Stimulated activated CD8-positive, alpha-beta memory T cell treated with anti-CD3 and anti-CD28 coated beads, Interleukin-12 subunit alpha, Interleukin-12 subunit beta, amount 100 ng/mL, for 4 hours (primary cell): ENCODE data around the gene ZNRF4.
"Not testable (repeated sequence)": the region's sequence is repeated elsewhere in the genome, so short reads cannot be mapped to it uniquely, and the experiment has no call there.

Source experiments
- DNase-seq: peaks from one replicate; pipeline ENCODE4 v3.0.0-alpha.2; 2020; ENCODE audit warnings: low read depth

The ZNRF4 gene

GRCh38 chr19:5455367-5456129 is at the start of gene ZNRF4:
Gene ZNRF4 (plus strand): TSS chr19:5455417. CDS start chr19:5455492, 75 bp downstream.
- no peak for DNase-seq

GRCh38 chr19:5406198-5406597 is 49.0 kb upstream of the ZNRF4 start:
- DNase-seq = not testable (repeated sequence)

GRCh38 chr19:5406816-5407215 is 48.4 kb upstream of the ZNRF4 start:
- no peak for DNase-seq

- DNase-seq = no peak
Observed at GRCh38 chr19:5407356-5407755, 47.9 kb upstream of the ZNRF4 start.

GRCh38 chr19:5417495-5418436 is 37.5 kb upstream of the ZNRF4 start:
- DNase-seq = no peak

- no peak for DNase-seq
Observed at GRCh38 chr19:5418677-5419076, 36.5 kb upstream of the ZNRF4 start.

- DNase-seq = no peak
Observed at GRCh38 chr19:5420953-5421352, 34.3 kb upstream of the ZNRF4 start.

GRCh38 chr19:5423567-5424125 is 31.6 kb upstream of the ZNRF4 start:
- no peak for DNase-seq

- DNase-seq = no peak
Observed at GRCh38 chr19:5424192-5424973, 30.8 kb upstream of the ZNRF4 start.

GRCh38 chr19:5425260-5425659 is 30.0 kb upstream of the ZNRF4 start:
- no peak for DNase-seq

- no peak for DNase-seq
Observed at GRCh38 chr19:5430237-5430636, 25.0 kb upstream of the ZNRF4 start.

GRCh38 chr19:5432687-5433086 is 22.5 kb upstream of the ZNRF4 start:
- no peak for DNase-seq

GRCh38 chr19:5434351-5434917 is 20.8 kb upstream of the ZNRF4 start:
- no peak for DNase-seq

GRCh38 chr19:5434970-5435641 is 20.1 kb upstream of the ZNRF4 start:
- DNase-seq = peak; percentile 6

- DNase-seq = no peak
Observed at GRCh38 chr19:5435642-5436017, 19.6 kb upstream of the ZNRF4 start.

GRCh38 chr19:5436106-5436947 is 18.9 kb upstream of the ZNRF4 start:
- DNase-seq = no peak

GRCh38 chr19:5436948-5437306 is 18.3 kb upstream of the ZNRF4 start:
- DNase-seq = no peak

GRCh38 chr19:5438756-5439155 is 16.5 kb upstream of the ZNRF4 start:
- not testable (repeated sequence) for DNase-seq

GRCh38 chr19:5439452-5439851 is 15.8 kb upstream of the ZNRF4 start:
- no peak for DNase-seq

GRCh38 chr19:5440299-5440698 is 14.9 kb upstream of the ZNRF4 start:
- DNase-seq = no peak
